ENCODE results near the gene KCNJ6. TPM values are rescaled to one million over a fixed set of nuclear protein-coding genes. Genes with fewer than 3 reads are reported as not detected.
"Not testable (repeated sequence)": the region's sequence is repeated elsewhere in the genome, so short reads cannot be mapped to it uniquely, and the experiment has no call there.

KCNJ6 gene
- total RNA-seq, 4 donors from 2014 or later = not detected

- Histone ChIP-seq H3K36me3 (no peaks in the 10 kb centered on the region), H3K27ac (peak overlapping the region in 1 of 4 donors; percentile 33), H3K4me3 (no peak overlapping the region), H3K9me3 (no peaks in the 10 kb centered on the region), H3K4me1 (no peaks in the 10 kb centered on the region), H3K27me3 (no peaks in the 10 kb centered on the region)
- no peak for ATAC-seq
- no peak for DNase-seq
- intact Hi-C loops (cut with DNase I; ENCODE audit: low total_unique reads) = no loop called here
- in situ Hi-C loops (cut with MboI; ENCODE audit: low sequenced_read_pairs in 4 of 4) = no loop called here
- TF ChIP-seq POLR2A (IDR thresholded peaks at IDR 0.05) = no peak
- TF ChIP-seq CTCF (IDR thresholded peaks at IDR 0.05 in 4 of 5, conservative IDR thresholded peaks at IDR 0.05 in 1 of 5) = no peak
These were observed 322.4 kb downstream of the KCNJ6 start for GRCh38 chr21:37593740-37594471.

GRCh38 chr21:37593015-37593414, 323.2 kb downstream of the KCNJ6 start:
- intact Hi-C loops (cut with DNase I; ENCODE audit: low total_unique reads) = no loop called here
- H3K36me3 ChIP-seq = no peaks in the 10 kb centered on the region
- in situ Hi-C loops (cut with MboI; ENCODE audit: low sequenced_read_pairs in 4 of 4) = no loop called here
- TF ChIP-seq POLR2A (IDR thresholded peaks at IDR 0.05) (no peak), CTCF (IDR thresholded peaks at IDR 0.05 in 4 of 5, conservative IDR thresholded peaks at IDR 0.05 in 1 of 5) (no peak)
- DNase-seq (no peak), ATAC-seq (peak in 1 of 2 donors; percentile 33)
- no peak overlapping the region for H3K4me3 ChIP-seq
- H3K27me3 ChIP-seq = no peaks in the 10 kb centered on the region
- no peaks in the 10 kb centered on the region for H3K9me3 ChIP-seq
- peak overlapping the region in 2 of 4 donors; percentile 34 to 57 for H3K27ac ChIP-seq
- no peaks in the 10 kb centered on the region for H3K4me1 ChIP-seq

- DNase-seq (no peak), ATAC-seq (no peak)
- TF ChIP-seq POLR2A (IDR thresholded peaks at IDR 0.05) (no peak), CTCF (IDR thresholded peaks at IDR 0.05 in 4 of 5, conservative IDR thresholded peaks at IDR 0.05 in 1 of 5) (no peak)
- Histone ChIP-seq H3K4me1 (no peaks in the 10 kb centered on the region), H3K9me3 (no peaks in the 10 kb centered on the region), H3K36me3 (no peaks in the 10 kb centered on the region), H3K27ac (peak overlapping the region in 3 of 4 donors; percentile 34 to 57 (median 40)), H3K27me3 (no peaks in the 10 kb centered on the region), H3K4me3 (no peak overlapping the region)
- intact Hi-C loops (cut with DNase I; ENCODE audit: low total_unique reads) = no loop called here
- in situ Hi-C loops (cut with MboI; ENCODE audit: low sequenced_read_pairs in 4 of 4) = no loop called here
These were observed 323.8 kb downstream of the KCNJ6 start for GRCh38 chr21:37592496-37592895.

GRCh38 chr21:37591994-37592393, 324.3 kb downstream of the KCNJ6 start:
- H3K4me3 ChIP-seq; H3K36me3 ChIP-seq; DNase-seq; intact Hi-C loops (cut with DNase I; ENCODE audit: low total_unique reads); H3K9me3 ChIP-seq; H3K4me1 ChIP-seq; H3K27me3 ChIP-seq; ATAC-seq; in situ Hi-C loops (cut with MboI; ENCODE audit: low sequenced_read_pairs in 4 of 4); H3K27ac ChIP-seq: not testable (repeated sequence)

- H3K27ac ChIP-seq; H3K9me3 ChIP-seq; H3K4me1 ChIP-seq; H3K36me3 ChIP-seq; intact Hi-C loops (cut with DNase I; ENCODE audit: low total_unique reads); H3K4me3 ChIP-seq; H3K27me3 ChIP-seq; DNase-seq; in situ Hi-C loops (cut with MboI; ENCODE audit: low sequenced_read_pairs in 4 of 4); ATAC-seq: not testable (repeated sequence)
These were observed 325.4 kb downstream of the KCNJ6 start for GRCh38 chr21:37590836-37591235.

GRCh38 chr21:37588644-37589043, 327.6 kb downstream of the KCNJ6 start:
- H3K36me3 ChIP-seq; H3K9me3 ChIP-seq; H3K4me1 ChIP-seq; H3K4me3 ChIP-seq; in situ Hi-C loops (cut with MboI; ENCODE audit: low sequenced_read_pairs in 4 of 4); H3K27me3 ChIP-seq; intact Hi-C loops (cut with DNase I; ENCODE audit: low total_unique reads); H3K27ac ChIP-seq; ATAC-seq; DNase-seq: not testable (repeated sequence)
